Measurements from ENCODE around the gene GPR83.

GPR83 gene

GRCh38 chr11:94329501-94329900 is 71.7 kb downstream of the GPR83 start:
- no peak for TF ChIP-seq CTCF (IDR thresholded peaks at IDR 0.05; ENCODE audit: poor library complexity, severe bottlenecking)
- ATAC-seq (ENCODE audit: low read depth) (no peak), DNase-seq (ENCODE audit: low spot score) (no peak)
- H3K9me3 ChIP-seq (ENCODE audit: severe bottlenecking), result no peaks in the 10 kb centered on the region
- peaks cover 3% of the 10 kb centered on the region for H3K4me1 ChIP-seq (ENCODE audit: insufficient read depth, poor library complexity, severe bottlenecking)
- no peak overlapping the region for H3K27ac ChIP-seq (ENCODE audit: poor library complexity, severe bottlenecking)
- no peaks in the 10 kb centered on the region for H3K36me3 ChIP-seq (ENCODE audit: low read depth)
- H3K27me3 ChIP-seq (ENCODE audit: insufficient read depth, poor library complexity, severe bottlenecking), result no peaks in the 10 kb centered on the region
- no peak overlapping the region for H3K4me3 ChIP-seq (ENCODE audit: severe bottlenecking)

- H3K27ac ChIP-seq (ENCODE audit: poor library complexity, severe bottlenecking), result no peak overlapping the region
- no peak overlapping the region for H3K4me3 ChIP-seq (ENCODE audit: severe bottlenecking)
- no peaks in the 10 kb centered on the region for H3K27me3 ChIP-seq (ENCODE audit: insufficient read depth, poor library complexity, severe bottlenecking)
- DNase-seq (ENCODE audit: low spot score) (no peak), ATAC-seq (ENCODE audit: low read depth) (no peak)
- TF ChIP-seq CTCF (IDR thresholded peaks at IDR 0.05; ENCODE audit: poor library complexity, severe bottlenecking), result no peak
- peaks cover 3% of the 10 kb centered on the region for H3K4me1 ChIP-seq (ENCODE audit: insufficient read depth, poor library complexity, severe bottlenecking)
- no peaks in the 10 kb centered on the region for H3K9me3 ChIP-seq (ENCODE audit: severe bottlenecking)
- H3K36me3 ChIP-seq (ENCODE audit: low read depth), result no peaks in the 10 kb centered on the region
Measured at GRCh38 chr11:94328587-94329080, 72.6 kb downstream of the GPR83 start.

All from RWPE2 (cell line).